Tibial nerve (tissue), 4 donors: Measurements from ENCODE around the gene SLC2A5. TPM values are rescaled to one million over a fixed set of nuclear protein-coding genes. Genes with fewer than 3 reads are reported as not detected.
"Not testable (repeated sequence)": the region's sequence is repeated elsewhere in the genome, so short reads cannot be mapped to it uniquely, and the experiment has no call there.

ENCODE experiments used
- DNase-seq, 2 donors: peaks; one replicate each; pipeline ENCODE4 v3.0.0-alpha.2; 2019; ENCODE audit warnings: low spot score in 2 of 2
- H3K27ac ChIP-seq, 4 donors: fragments of 200-600 bp; sonication (generic) in 3 of 4; one replicate each; pipeline ENCODE4 v1.5.1; 2017 to 2019; ENCODE audit warnings: mild to moderate bottlenecking in 1 of 4
- H3K27me3 ChIP-seq, 2 donors: fragments of 200-600 bp; sonication (generic) in 1 of 2; one replicate each; pipeline versions ENCODE4 v1.5.1 to v1.6.0; 2017 to 2019
- H3K36me3 ChIP-seq, 3 donors: fragments of 200-600 bp; sonication (generic); one replicate each; pipeline ENCODE4 v1.5.1; 2018 to 2019
- H3K4me1 ChIP-seq, 4 donors: fragments of 200-600 bp; sonication (generic) in 3 of 4; one replicate each; pipeline ENCODE4 v1.5.1; 2017 to 2019
- H3K4me3 ChIP-seq, 4 donors: fragments of 200-600 bp; sonication (generic) in 3 of 4; one replicate each; pipeline ENCODE4 v1.5.1; 2017 to 2019; ENCODE audit warnings: mild to moderate bottlenecking in 1 of 4, moderate library complexity in 1 of 4
- H3K9me3 ChIP-seq, 4 donors: fragments of 200-600 bp; sonication (generic) in 3 of 4; one replicate each; pipeline ENCODE4 v1.5.1; 2017 to 2019
- EP300 ChIP-seq, 2 donors: sonication (generic); formaldehyde crosslinking; IDR thresholded peaks; one replicate each; pipeline ENCODE4 v1.6.1; 2017; ENCODE audit warnings: antibody characterized with exemption in 2 of 2, mild to moderate bottlenecking in 1 of 2
- POLR2A ChIP-seq, 2 donors: fragments of 450-650 bp; IDR thresholded peaks; one replicate each; pipeline ENCODE4 v1.6.1; 2017; ENCODE audit warnings: antibody characterized with exemption in 2 of 2, mild to moderate bottlenecking in 2 of 2, moderate library complexity in 2 of 2
- WGBS, 2 donors: methylation state at CpG; one replicate each; pipeline ENCODE4 v1.1.5; 2018; 5-methylcytosine and 5-hydroxymethylcytosine counted together
- total RNA-seq, 4 donors: library from RNA; depleted of rRNA; stranded (reverse); fragments of >200 nt; gene quantifications; one replicate each; pipeline ENCODE4 v1.1.0, GENCODE V29; 2016
- TF ChIP-seq, protein P1 (sequence below), 5 experiments: fragments of 200-600 bp in 3 of 5; fragments of 450-650 bp in 2 of 5; sonication (generic) in 3 of 5; IDR thresholded peaks; one replicate each; pipeline ENCODE4 v1.5.1; 2016 to 2019; ENCODE audit warnings: antibody characterized with exemption in 5 of 5, mild to moderate bottlenecking in 3 of 5, moderate library complexity in 2 of 5

The SLC2A5 gene
- total RNA-seq, 4 donors from 2014 or later, result 1.9 to 15.7 (median 5.2) TPM

DNA sequence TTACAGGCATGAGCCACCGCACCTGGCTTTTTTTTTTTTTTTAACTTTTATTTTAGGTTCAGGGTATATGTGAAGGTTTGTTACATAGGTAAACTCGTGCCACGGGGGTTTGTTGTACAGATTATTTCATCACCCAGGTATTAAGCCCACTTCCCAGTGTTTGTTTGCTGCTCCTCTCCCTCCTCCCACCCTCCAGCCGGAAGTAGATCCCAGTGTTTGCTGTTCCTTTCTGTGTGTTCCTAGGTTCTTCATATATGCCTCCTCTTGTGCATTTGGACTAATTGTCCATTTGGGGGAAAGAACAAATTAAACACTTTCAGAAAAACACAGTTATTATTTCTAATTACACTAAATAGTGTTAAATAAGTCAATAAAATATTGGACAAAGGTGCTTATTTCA, 42.1 kb downstream of the SLC2A5 start:
- no peaks in the 10 kb centered on the region for H3K27me3 ChIP-seq
- peaks cover 0 to 22% (median 0%) of the 10 kb centered on the region in 4 donors for H3K9me3 ChIP-seq
- H3K4me1 ChIP-seq, result no peaks in the 10 kb centered on the region
- 86 to 93% methylated on average over 4 of the region's 4 CpGs for WGBS, 2 donors
- DNase-seq, result no peak
- no peak overlapping the region for H3K4me3 ChIP-seq
- TF ChIP-seq EP300 (IDR thresholded peaks at IDR 0.05), result no peak
- TF ChIP-seq, protein P1, sequence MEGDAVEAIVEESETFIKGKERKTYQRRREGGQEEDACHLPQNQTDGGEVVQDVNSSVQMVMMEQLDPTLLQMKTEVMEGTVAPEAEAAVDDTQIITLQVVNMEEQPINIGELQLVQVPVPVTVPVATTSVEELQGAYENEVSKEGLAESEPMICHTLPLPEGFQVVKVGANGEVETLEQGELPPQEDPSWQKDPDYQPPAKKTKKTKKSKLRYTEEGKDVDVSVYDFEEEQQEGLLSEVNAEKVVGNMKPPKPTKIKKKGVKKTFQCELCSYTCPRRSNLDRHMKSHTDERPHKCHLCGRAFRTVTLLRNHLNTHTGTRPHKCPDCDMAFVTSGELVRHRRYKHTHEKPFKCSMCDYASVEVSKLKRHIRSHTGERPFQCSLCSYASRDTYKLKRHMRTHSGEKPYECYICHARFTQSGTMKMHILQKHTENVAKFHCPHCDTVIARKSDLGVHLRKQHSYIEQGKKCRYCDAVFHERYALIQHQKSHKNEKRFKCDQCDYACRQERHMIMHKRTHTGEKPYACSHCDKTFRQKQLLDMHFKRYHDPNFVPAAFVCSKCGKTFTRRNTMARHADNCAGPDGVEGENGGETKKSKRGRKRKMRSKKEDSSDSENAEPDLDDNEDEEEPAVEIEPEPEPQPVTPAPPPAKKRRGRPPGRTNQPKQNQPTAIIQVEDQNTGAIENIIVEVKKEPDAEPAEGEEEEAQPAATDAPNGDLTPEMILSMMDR (IDR thresholded peaks at IDR 0.05), result no peak
- no peak for TF ChIP-seq POLR2A (IDR thresholded peaks at IDR 0.05)
- no peak overlapping the region for H3K27ac ChIP-seq
- H3K36me3 ChIP-seq, result no peaks in the 10 kb centered on the region

DNA sequence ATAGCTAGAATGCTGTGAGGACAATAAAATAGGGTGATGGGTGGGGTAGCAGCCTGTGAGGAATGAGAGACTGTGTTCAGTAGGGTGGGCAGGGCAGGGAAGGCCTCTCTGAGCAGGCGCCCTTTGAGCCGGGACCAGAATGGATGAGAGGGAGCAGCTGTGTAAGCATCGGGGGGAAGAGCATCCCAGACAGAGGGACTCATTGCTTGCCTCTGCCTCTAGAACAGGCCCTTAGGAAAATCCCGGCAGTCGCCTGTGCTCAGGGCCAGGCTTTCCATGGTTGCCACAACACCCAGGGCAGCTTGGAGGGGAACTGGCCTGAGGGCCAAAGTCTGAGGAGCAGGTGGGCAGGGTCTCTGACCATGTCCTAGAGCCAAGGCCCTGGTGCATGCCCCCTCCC, 44.0 kb downstream of the SLC2A5 start:
- H3K4me1 ChIP-seq, result no peaks in the 10 kb centered on the region
- WGBS, 2 donors, result 58 to 69% methylated on average over 5 of the region's 5 CpGs

DNA sequence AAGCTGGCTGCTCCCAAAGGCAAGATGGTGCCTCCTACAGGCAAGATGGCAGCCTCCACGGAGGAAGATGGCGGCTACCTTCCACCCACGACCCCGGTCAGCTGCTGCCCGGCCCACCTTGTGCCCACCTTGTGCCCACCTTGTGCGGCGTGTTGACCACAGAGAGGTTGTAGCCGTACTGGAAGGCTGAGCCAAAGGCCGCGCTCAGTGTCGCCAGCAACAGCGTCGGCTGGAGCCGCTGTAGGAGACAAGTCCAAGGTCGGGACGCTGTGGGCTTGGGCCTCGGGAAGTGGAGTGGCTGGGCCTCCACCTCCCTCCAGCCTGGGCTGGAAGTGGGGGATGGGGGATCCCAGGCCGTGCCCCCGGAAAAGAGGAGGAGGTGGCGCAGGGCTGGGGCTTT, 44.6 kb downstream of the SLC2A5 start:
- no peaks in the 10 kb centered on the region for H3K36me3 ChIP-seq
- no peaks in the 10 kb centered on the region for H3K27me3 ChIP-seq
- H3K27ac ChIP-seq, result no peak overlapping the region
- TF ChIP-seq POLR2A (IDR thresholded peaks at IDR 0.05) (no peak), EP300 (IDR thresholded peaks at IDR 0.05) (no peak)
- TF ChIP-seq, protein P1 (IDR thresholded peaks at IDR 0.05), result no peak
- no peaks in the 10 kb centered on the region for H3K4me1 ChIP-seq
- no peak overlapping the region for H3K4me3 ChIP-seq
- H3K9me3 ChIP-seq, result peaks cover 0 to 6% (median 0%) of the 10 kb centered on the region in 4 donors
- DNase-seq, result no peak
- WGBS, 2 donors, result 91 to 95% methylated on average over 19 to 20 of the region's 20 CpGs

More for the DNA sequence above, 44.0 kb downstream of the SLC2A5 start:
- DNase-seq, result no peak
- TF ChIP-seq, protein P1 (IDR thresholded peaks at IDR 0.05), result no peak
- TF ChIP-seq POLR2A (IDR thresholded peaks at IDR 0.05), result no peak
- no peak for TF ChIP-seq EP300 (IDR thresholded peaks at IDR 0.05)
- Histone ChIP-seq H3K27ac (no peak overlapping the region), H3K4me3 (no peak overlapping the region), H3K27me3 (no peaks in the 10 kb centered on the region), H3K36me3 (no peaks in the 10 kb centered on the region), H3K9me3 (peaks cover 0 to 7% (median 0%) of the 10 kb centered on the region in 4 donors)

DNA sequence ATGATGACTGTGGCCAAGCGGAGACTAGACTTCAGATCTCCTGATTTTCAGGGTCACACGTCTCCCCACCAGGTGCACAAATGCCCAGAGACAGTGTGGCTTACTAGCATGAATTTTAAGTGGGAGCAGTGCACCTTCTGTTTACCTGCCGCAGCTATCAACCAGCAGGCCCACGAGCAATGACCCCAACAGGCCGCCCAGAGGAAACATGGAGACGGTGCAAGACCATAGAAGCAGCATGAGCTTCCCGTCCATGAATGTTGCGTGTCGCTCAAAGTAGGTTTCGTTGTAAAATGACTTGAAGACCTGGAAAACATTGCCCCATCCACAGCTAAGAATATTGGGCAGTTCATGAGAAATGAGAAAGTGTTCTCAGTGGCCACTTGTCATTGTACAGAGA, 46.7 kb downstream of the SLC2A5 start:
- no peak for DNase-seq
- no peak overlapping the region for H3K27ac ChIP-seq
- 87 to 93% methylated on average over 10 of the region's 10 CpGs for WGBS, 2 donors
- no peak overlapping the region for H3K4me3 ChIP-seq
- TF ChIP-seq POLR2A (IDR thresholded peaks at IDR 0.05), result no peak
- TF ChIP-seq, protein P1 (IDR thresholded peaks at IDR 0.05), result no peak
- TF ChIP-seq EP300 (IDR thresholded peaks at IDR 0.05), result no peak
- H3K27me3 ChIP-seq, result no peaks in the 10 kb centered on the region
- no peaks in the 10 kb centered on the region for H3K9me3 ChIP-seq
- no peaks in the 10 kb centered on the region for H3K36me3 ChIP-seq
- no peaks in the 10 kb centered on the region for H3K4me1 ChIP-seq

DNA sequence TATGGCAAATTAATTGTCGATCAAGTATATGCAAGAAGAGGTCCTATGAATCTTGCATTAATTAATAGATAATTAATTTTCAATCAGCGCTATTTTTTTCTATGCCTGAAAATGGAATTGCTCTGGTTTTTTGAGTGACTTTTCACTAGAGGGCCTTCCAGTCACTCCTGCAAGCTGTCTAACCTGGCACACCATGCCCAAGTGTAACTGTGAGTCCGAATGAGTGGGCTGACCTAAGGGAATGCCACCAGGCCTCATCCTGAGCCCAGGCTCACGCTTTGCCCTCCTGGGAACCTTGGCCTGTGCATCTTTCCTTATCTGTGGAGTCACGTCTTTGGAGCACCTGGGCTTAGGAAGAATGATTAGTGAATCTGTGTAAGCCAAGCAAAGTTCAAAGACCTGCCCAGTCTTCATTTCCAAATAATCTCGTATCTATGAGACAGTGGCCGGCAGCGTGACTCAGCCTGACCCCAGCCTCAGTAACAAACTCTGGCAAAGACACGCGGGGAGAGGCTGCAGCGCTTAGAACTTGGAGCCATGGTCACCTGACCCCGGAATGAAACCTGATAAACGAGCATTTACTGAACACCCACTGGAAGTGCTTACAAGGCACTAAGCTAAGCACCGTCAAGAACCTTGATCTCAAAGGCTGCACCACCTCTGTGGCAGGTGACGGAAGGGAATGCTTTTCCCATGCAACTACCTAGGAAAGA, 47.3 kb downstream of the SLC2A5 start:
- H3K9me3 ChIP-seq, H3K4me1 ChIP-seq, DNase-seq, H3K4me3 ChIP-seq, H3K36me3 ChIP-seq, H3K27ac ChIP-seq, H3K27me3 ChIP-seq: not testable (repeated sequence)
- 65 to 74% methylated on average over 9 to 15 of the region's 15 CpGs for WGBS, 2 donors
